Measurements from ENCODE around the gene MAN2A2. TPM values are rescaled to one million over a fixed set of nuclear protein-coding genes. Genes with fewer than 3 reads are reported as not detected.

MAN2A2 gene
- total RNA-seq, 4 donors from 2014 or later, result 76.2 to 188 (median 141) TPM

- Histone ChIP-seq H3K4me3 (peak overlapping the region; percentile 56 to 65 (median 60)), H3K27ac (peak overlapping the region; percentile 94 to 97 (median 96)), H3K27me3 (no peaks in the 10 kb centered on the region), H3K9me3 (no peaks in the 10 kb centered on the region), H3K36me3 (no peaks in the 10 kb centered on the region), H3K4me1 (peaks cover 3 to 22% (median 9%) of the 10 kb centered on the region in 4 donors)
- peak in 1 of 3 donors; percentile 26 for DNase-seq
- TF ChIP-seq, protein P1, sequence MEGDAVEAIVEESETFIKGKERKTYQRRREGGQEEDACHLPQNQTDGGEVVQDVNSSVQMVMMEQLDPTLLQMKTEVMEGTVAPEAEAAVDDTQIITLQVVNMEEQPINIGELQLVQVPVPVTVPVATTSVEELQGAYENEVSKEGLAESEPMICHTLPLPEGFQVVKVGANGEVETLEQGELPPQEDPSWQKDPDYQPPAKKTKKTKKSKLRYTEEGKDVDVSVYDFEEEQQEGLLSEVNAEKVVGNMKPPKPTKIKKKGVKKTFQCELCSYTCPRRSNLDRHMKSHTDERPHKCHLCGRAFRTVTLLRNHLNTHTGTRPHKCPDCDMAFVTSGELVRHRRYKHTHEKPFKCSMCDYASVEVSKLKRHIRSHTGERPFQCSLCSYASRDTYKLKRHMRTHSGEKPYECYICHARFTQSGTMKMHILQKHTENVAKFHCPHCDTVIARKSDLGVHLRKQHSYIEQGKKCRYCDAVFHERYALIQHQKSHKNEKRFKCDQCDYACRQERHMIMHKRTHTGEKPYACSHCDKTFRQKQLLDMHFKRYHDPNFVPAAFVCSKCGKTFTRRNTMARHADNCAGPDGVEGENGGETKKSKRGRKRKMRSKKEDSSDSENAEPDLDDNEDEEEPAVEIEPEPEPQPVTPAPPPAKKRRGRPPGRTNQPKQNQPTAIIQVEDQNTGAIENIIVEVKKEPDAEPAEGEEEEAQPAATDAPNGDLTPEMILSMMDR (IDR thresholded peaks at IDR 0.05), result no peak
- no peak for TF ChIP-seq POLR2A (IDR thresholded peaks at IDR 0.05)
These were observed 26.3 kb downstream of the MAN2A2 start for GRCh38 chr15:90929246-90930019.

DNA sequence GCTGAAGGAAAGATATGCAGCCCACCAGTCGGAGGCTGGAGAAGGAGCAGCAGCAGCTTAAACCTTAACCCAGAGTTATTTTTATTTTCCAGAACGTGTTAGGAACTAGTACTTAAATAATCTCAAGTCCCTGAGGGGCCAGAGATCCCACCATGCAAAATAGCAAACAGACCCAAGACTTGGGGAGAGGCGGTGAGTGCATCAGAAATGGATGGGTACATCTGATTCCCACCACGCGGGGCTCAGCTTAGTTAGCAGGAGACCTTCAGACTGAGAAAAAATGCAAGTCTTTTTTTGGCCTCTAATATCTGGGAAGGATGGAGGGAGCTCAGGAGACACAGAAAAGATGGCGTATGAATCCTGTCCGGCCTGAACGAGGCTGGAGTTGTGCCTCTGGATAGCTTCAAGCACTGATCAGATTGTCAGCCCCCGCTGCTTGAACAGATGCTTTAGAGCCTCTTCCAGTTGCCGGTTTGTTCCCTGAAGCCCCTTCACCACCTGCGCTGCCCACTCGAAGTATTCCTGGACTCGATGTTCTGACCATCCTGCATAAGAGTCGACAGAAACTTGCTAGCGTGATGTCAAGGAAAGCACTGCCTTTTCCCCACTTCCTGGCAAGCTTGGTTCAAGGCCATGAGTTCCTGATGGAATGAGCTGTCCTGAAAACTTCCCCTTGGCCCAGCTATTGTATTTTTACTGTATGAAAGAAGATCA is 27.9 kb downstream of the MAN2A2 start:
- DNase-seq, result no peak
- Histone ChIP-seq H3K27me3 (no peaks in the 10 kb centered on the region), H3K9me3 (no peaks in the 10 kb centered on the region), H3K4me1 (peaks cover 3 to 32% (median 12%) of the 10 kb centered on the region in 4 donors), H3K27ac (peak overlapping the region; percentile 94 to 97 (median 96)), H3K4me3 (peak overlapping the region in 3 of 4 donors; percentile 59 to 86 (median 60)), H3K36me3 (no peaks in the 10 kb centered on the region)
- TF ChIP-seq, protein P1 (IDR thresholded peaks at IDR 0.05), result no peak
- no peak for TF ChIP-seq POLR2A (IDR thresholded peaks at IDR 0.05)

GRCh38 chr15:90931575-90931827 is 28.4 kb downstream of the MAN2A2 start:
- no peak for TF ChIP-seq POLR2A (IDR thresholded peaks at IDR 0.05)
- TF ChIP-seq, protein P1 (IDR thresholded peaks at IDR 0.05), result no peak
- Histone ChIP-seq H3K27me3 (no peaks in the 10 kb centered on the region), H3K4me3 (peak overlapping the region; percentile 60 to 86 (median 76)), H3K9me3 (no peaks in the 10 kb centered on the region), H3K4me1 (peaks cover 3 to 37% (median 15%) of the 10 kb centered on the region in 4 donors), H3K36me3 (no peaks in the 10 kb centered on the region), H3K27ac (peak overlapping the region; percentile 94 to 97 (median 96))
- no peak for DNase-seq

GRCh38 chr15:90931828-90932659 is 28.9 kb downstream of the MAN2A2 start, which contains the start of gene HDDC3:
TSS of gene HDDC3 (minus strand) at chr15:90932549. CDS start at chr15:90932540, 9 bp downstream.
- H3K27me3 ChIP-seq, result no peaks in the 10 kb centered on the region
- H3K27ac ChIP-seq, result peak within 1 kb of the TSS; percentile 94 to 97 (median 96)
- H3K4me1 ChIP-seq, result peaks cover 3 to 43% (median 15%) of the 10 kb centered on the region in 4 donors
- no peaks in the 10 kb centered on the region for H3K36me3 ChIP-seq
- H3K9me3 ChIP-seq, result no peaks in the 10 kb centered on the region
- TF ChIP-seq, protein P1 (IDR thresholded peaks at IDR 0.05), result peak; percentile 67 to 97 (median 94)
- TF ChIP-seq POLR2A (IDR thresholded peaks at IDR 0.05), result peak; percentile 63 to 90
- peak; percentile 91 to 96 (median 95) for DNase-seq
- peak within 1 kb of the TSS; percentile 60 to 86 (median 76) for H3K4me3 ChIP-seq

DNA sequence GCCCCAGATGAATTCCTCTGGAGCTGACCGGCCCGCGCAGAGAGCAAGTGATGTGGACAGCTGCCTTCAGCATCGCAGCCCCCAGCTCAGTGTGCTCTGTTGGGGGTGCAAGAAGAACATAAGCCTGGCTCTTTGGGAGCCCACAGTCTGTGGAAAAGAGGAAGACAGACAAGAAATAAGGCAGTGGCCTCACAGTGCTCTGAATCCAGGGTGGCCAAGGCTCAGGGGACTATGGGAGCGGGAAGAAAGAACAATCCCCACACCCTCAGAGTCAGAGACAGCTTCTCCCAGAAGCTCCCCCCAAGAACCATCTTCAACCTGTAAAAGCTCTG is 29.5 kb downstream of the MAN2A2 start:
- Histone ChIP-seq H3K27ac (peak overlapping the region; percentile 94 to 97 (median 96)), H3K4me1 (peaks cover 3 to 44% (median 15%) of the 10 kb centered on the region in 4 donors), H3K9me3 (no peaks in the 10 kb centered on the region), H3K27me3 (no peaks in the 10 kb centered on the region), H3K36me3 (peaks cover 0 to 3% (median 0%) of the 10 kb centered on the region in 3 donors), H3K4me3 (peak overlapping the region; percentile 60 to 86 (median 76))
- no peak for TF ChIP-seq POLR2A (IDR thresholded peaks at IDR 0.05)
- TF ChIP-seq, protein P1 (IDR thresholded peaks at IDR 0.05), result no peak
- no peak for DNase-seq

Measured in Peyer's patch (tissue), 4 donors.